Body of pancreas (tissue), 4 donors: Measurements from ENCODE around the gene TRERF1.

Source experiments
- CTCF ChIP-seq, 7 experiments: fragments of 450-650 bp in 4 of 7; fragments of 200-600 bp in 3 of 7; sonication (generic) in 3 of 7; IDR thresholded peaks; one replicate each; pipeline ENCODE4 v1.5.1; 2016 to 2019; ENCODE audit warnings: antibody characterized with exemption in 7 of 7
- POLR2A ChIP-seq, 3 donors: fragments of 450-650 bp; IDR thresholded peaks; one replicate each; pipeline ENCODE4 v1.6.1; 2016; ENCODE audit warnings: antibody characterized with exemption in 3 of 3, mild to moderate bottlenecking in 2 of 3

- TF ChIP-seq POLR2A (IDR thresholded peaks at IDR 0.05) (no peak), CTCF (IDR thresholded peaks at IDR 0.05) (no peak)
These were observed 3.3 kb downstream of the TRERF1 start for GRCh38 chr6:42448391-42448790.
